Endothelial cell of umbilical vein (primary cell): Measurements from ENCODE around the gene TRDMT1. TPM values are rescaled to one million over a fixed set of nuclear protein-coding genes. Genes with fewer than 3 reads are reported as not detected.

Experiments
- BruUV-seq: library from RNA; stranded (reverse); fragments of 400-500 nt; replicated peaks from 2 replicates; lab custom pipeline; 2021; lab: Mats Ljungman, UMichigan
- CTCF ChIA-PET: fragments of 300-600, 350-600 bp; sonication (Branson Sonifier 250); formaldehyde crosslinking; loops from one replicate; lab custom pipeline; 2021; ENCODE audit warnings: antibody characterized with exemption, inconsistent platforms; lab: Charles Lee
- POLR2A ChIA-PET: fragments of 300-600, 350-600 bp; sonication (Branson Sonifier 250); formaldehyde crosslinking; loops from one replicate; lab custom pipeline; 2021; ENCODE audit warnings: antibody characterized with exemption, inconsistent platforms; lab: Charles Lee
- DNase-seq: peaks from one replicate; pipeline ENCODE4 v3.0.0-alpha.2; 2011; ENCODE audit warnings: low read depth, low spot score
- FAIRE-seq: peaks from 2 replicates; lab custom pipeline; 2011; peaks lifted over from hg19 to GRCh38; lab: Jason Lieb, UNC
- H2AFZ ChIP-seq: 2 replicates; pipeline ENCODE4 v1.6.0; 2012; ENCODE audit warnings: low read depth, low read length, control low read depth, inconsistent platforms
- H3K27ac ChIP-seq: 2 replicates; pipeline ENCODE4 v1.5.1; 2011; ENCODE audit warnings: low read depth, mild to moderate bottlenecking, control low read depth, low read length, moderate library complexity; ENCODE audit not compliant: insufficient read depth
- H3K27me3 ChIP-seq, 2 experiments: 2 replicates each; pipeline versions ENCODE4 v1.6.0 to v1.6.1; 2011; ENCODE audit warnings: low read length in 2 of 2, mixed read lengths in 1 of 2; ENCODE audit not compliant: control insufficient read depth in 2 of 2, insufficient read depth in 2 of 2
- H3K36me3 ChIP-seq, 2 experiments: 2 replicates in 1 of 2; 3 replicates in 1 of 2; pipeline ENCODE4 v1.5.1; 2011; ENCODE audit warnings: low read length in 2 of 2, mild to moderate bottlenecking in 1 of 2, moderate library complexity in 1 of 2; ENCODE audit not compliant: control insufficient read depth in 2 of 2, insufficient read depth in 2 of 2; ENCODE audit errors: extremely low read depth in 1 of 2
- H3K4me1 ChIP-seq: 3 replicates; pipeline ENCODE4 v1.5.1; 2011; ENCODE audit warnings: mild to moderate bottlenecking, low read length; ENCODE audit not compliant: control insufficient read depth, insufficient read depth; ENCODE audit errors: extremely low read depth
- H3K4me2 ChIP-seq: 2 replicates; pipeline ENCODE4 v1.6.1; 2011; ENCODE audit warnings: low read length, control low read depth, mixed read lengths; ENCODE audit not compliant: insufficient read depth
- H3K4me3 ChIP-seq, 3 experiments: fragments of 200-600 bp in 1 of 3; sonication (generic), shearing (Covaris generic) in 1 of 3; replicated peaks in 1 of 3; 2 replicates each; pipeline ENCODE4 v1.5.1; 2011 to 2016; ENCODE audit warnings: control low read depth in 3 of 3, low read length in 3 of 3, mild to moderate bottlenecking in 2 of 3, inconsistent platforms in 1 of 3, low read depth in 1 of 3, moderate library complexity in 1 of 3; ENCODE audit not compliant: insufficient read depth in 1 of 3
- H3K79me2 ChIP-seq: 2 replicates; pipeline ENCODE4 v1.6.0; 2012; ENCODE audit warnings: low read length, inconsistent platforms; ENCODE audit not compliant: control insufficient read depth, insufficient read depth
- H3K9ac ChIP-seq: replicated peaks from 2 replicates; pipeline ENCODE3; 2011; ENCODE audit warnings: low read length, control low read depth; ENCODE audit not compliant: insufficient read depth; ENCODE audit errors: extremely low read depth
- H3K9me1 ChIP-seq: replicated peaks from 3 replicates; pipeline ENCODE4 v1.6.0; 2011; ENCODE audit warnings: mild to moderate bottlenecking, low read length; ENCODE audit not compliant: control insufficient read depth, insufficient read depth; ENCODE audit errors: extremely low read depth
- H3K9me3 ChIP-seq: replicated peaks from 2 replicates; pipeline ENCODE4 v1.5.1; 2012; ENCODE audit warnings: low read length, inconsistent platforms; ENCODE audit not compliant: control insufficient read depth, insufficient read depth
- H4K20me1 ChIP-seq: replicated peaks from 2 replicates; pipeline ENCODE3; 2011; ENCODE audit warnings: mild to moderate bottlenecking, low read length; ENCODE audit not compliant: control insufficient read depth, insufficient read depth; ENCODE audit errors: extremely low read depth
- EZH2 ChIP-seq: IDR thresholded peaks from 2 replicates; pipeline ENCODE4 v1.6.1; 2012; ENCODE audit warnings: borderline replicate concordance, low read depth, mild to moderate bottlenecking, moderate library complexity, low read length, inconsistent platforms; ENCODE audit not compliant: severe bottlenecking
- FOS ChIP-seq: IDR thresholded peaks from 2 replicates; pipeline ENCODE4 v1.6.1; 2011; ENCODE audit warnings: mild to moderate bottlenecking, low read length, moderate library complexity, borderline replicate concordance; ENCODE audit not compliant: insufficient read depth
- GATA2 ChIP-seq: IDR thresholded peaks from 2 replicates; pipeline ENCODE4 v1.7.0; 2011; ENCODE audit warnings: low read depth, mild to moderate bottlenecking, moderate library complexity, mixed read lengths, low read length; ENCODE audit not compliant: insufficient read length, insufficient read depth
- JUN ChIP-seq: IDR thresholded peaks from 2 replicates; pipeline ENCODE4 v1.6.1; 2011; ENCODE audit warnings: borderline replicate concordance, low read depth; ENCODE audit not compliant: insufficient read length, insufficient read depth
- MYC ChIP-seq: IDR thresholded peaks from one replicate; pipeline ENCODE4 v1.6.1; 2011; ENCODE audit warnings: mild to moderate bottlenecking, low read depth, low read length
- POLR2A ChIP-seq: IDR thresholded peaks from 2 replicates; pipeline ENCODE4 v1.6.1; 2012; ENCODE audit warnings: low read depth, mild to moderate bottlenecking, control low read depth, low read length
- POLR2AphosphoS5 ChIP-seq: IDR thresholded peaks from 2 replicates; pipeline ENCODE4 v1.6.1; 2012; ENCODE audit warnings: low read depth, mild to moderate bottlenecking, control low read depth, low read length, moderate library complexity; ENCODE audit not compliant: insufficient read depth
- dilution Hi-C: fragments of 300-500 bp; cut with MboI; formaldehyde crosslinking; loops from one replicate; pipeline ENCODE4 v1.15.0; 2019; ENCODE audit warnings: low sequenced_read_pairs; ENCODE audit not compliant: extremely low pct_ligation_motif_present
- intact Hi-C: fragments of 100-400 bp; cut with micrococcal nuclease; formaldehyde crosslinking; loops from one replicate; pipeline ENCODE4 v1.10.0; 2022
- polyA plus RNA-seq, 4 experiments: library from polyadenylated mRNA; depleted of rRNA in 3 of 4; stranded (reverse) in 3 of 4; unstranded in 1 of 4; fragments of >200 nt; gene quantifications; 2 replicates each; pipeline versions ENCODE4 v1.2.1 to v1.2.3, GENCODE V29; 2011 to 2012; ENCODE audit warnings: missing spikeins in 1 of 4
- total RNA-seq: library from RNA; stranded (reverse); gene quantifications from 2 replicates; pipeline ENCODE4 v1.2.3, GENCODE V29; 2021
- TF ChIP-seq, protein P1 (sequence below): IDR thresholded peaks from 2 replicates; pipeline ENCODE4 v1.6.1; 2011; ENCODE audit not compliant: insufficient read depth, insufficient read length
- TF ChIP-seq, protein P2 (sequence below), 2 donors: IDR thresholded peaks; 1 replicate in 1 of 2; 2 replicates in 1 of 2; pipeline ENCODE4 v1.5.1; 2011; ENCODE audit warnings: low read length in 2 of 2, mild to moderate bottlenecking in 2 of 2, moderate library complexity in 2 of 2, control low read depth in 1 of 2, inconsistent platforms in 1 of 2, low read depth in 1 of 2; ENCODE audit not compliant: insufficient read depth in 1 of 2; ENCODE audit errors: extremely low read depth in 1 of 2

The TRDMT1 gene
- total and polyA plus RNA-seq, 2 donors (not counting 3 experiments of a cell fraction or from before 2014, with no cell fraction given): 10.0 to 12.3 TPM

DNA sequence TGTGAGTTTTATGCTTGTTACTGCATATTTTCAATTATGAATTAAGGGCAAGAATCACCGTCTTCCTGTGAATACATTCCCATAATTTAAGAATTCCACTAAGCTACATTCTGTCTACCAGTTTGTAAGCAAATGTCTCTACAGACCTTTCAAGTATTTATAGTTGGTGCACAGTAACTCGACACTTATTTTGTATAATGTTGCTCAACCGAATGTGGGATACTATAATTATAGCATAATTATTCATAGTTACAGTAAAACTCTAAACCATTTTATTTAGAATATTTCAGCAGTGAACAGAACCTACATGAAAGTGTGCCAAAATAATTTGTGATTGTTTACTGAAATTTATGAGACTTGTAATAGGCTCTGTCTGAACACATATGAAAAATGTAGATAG lies 54.6 kb downstream of the TRDMT1 start:
- Histone ChIP-seq H3K27me3 (no peaks in the 10 kb centered on the region), H3K4me1 (no peaks in the 10 kb centered on the region), H2AFZ (no peak overlapping the region), H3K27ac (no peak overlapping the region), H3K9me3 (no peaks in the 10 kb centered on the region), H3K4me3 (no peak overlapping the region), H3K36me3 (no peaks in the 10 kb centered on the region), H3K4me2 (no peak overlapping the region), H4K20me1 (no peaks in the 10 kb centered on the region), H3K9me1 (no peaks in the 10 kb centered on the region), H3K79me2 (no peaks in the 10 kb centered on the region), H3K9ac (no peak overlapping the region)
- no peak for TF ChIP-seq EZH2
- TF ChIP-seq JUN: no peak
- no peak for TF ChIP-seq FOS
- no peak for TF ChIP-seq GATA2
- no peak for TF ChIP-seq POLR2AphosphoS5
- TF ChIP-seq, protein P1, sequence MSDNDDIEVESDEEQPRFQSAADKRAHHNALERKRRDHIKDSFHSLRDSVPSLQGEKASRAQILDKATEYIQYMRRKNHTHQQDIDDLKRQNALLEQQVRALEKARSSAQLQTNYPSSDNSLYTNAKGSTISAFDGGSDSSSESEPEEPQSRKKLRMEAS: no peak
- no peak for TF ChIP-seq MYC
- TF ChIP-seq POLR2A: no peak
- TF ChIP-seq, protein P2, sequence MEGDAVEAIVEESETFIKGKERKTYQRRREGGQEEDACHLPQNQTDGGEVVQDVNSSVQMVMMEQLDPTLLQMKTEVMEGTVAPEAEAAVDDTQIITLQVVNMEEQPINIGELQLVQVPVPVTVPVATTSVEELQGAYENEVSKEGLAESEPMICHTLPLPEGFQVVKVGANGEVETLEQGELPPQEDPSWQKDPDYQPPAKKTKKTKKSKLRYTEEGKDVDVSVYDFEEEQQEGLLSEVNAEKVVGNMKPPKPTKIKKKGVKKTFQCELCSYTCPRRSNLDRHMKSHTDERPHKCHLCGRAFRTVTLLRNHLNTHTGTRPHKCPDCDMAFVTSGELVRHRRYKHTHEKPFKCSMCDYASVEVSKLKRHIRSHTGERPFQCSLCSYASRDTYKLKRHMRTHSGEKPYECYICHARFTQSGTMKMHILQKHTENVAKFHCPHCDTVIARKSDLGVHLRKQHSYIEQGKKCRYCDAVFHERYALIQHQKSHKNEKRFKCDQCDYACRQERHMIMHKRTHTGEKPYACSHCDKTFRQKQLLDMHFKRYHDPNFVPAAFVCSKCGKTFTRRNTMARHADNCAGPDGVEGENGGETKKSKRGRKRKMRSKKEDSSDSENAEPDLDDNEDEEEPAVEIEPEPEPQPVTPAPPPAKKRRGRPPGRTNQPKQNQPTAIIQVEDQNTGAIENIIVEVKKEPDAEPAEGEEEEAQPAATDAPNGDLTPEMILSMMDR (IDR thresholded peaks at IDR 0.05; ENCODE audit: extremely low read depth in 1 of 2, insufficient read depth in 1 of 2, low read depth in 1 of 2, low read length in 2 of 2): no peak
- FAIRE-seq: no peak
- POLR2A ChIA-PET: no interaction called here
- CTCF ChIA-PET: interaction anchor here (1.2 to 1.9 kb wide), 3 partner anchors 13 to 150 kb away, joined by 3 to 4 read pairs (median 3); no protein-coding TSS in a partner anchor
- no peak for DNase-seq
- no TSS peak for BruUV-seq
- intact Hi-C loops (no loop called here), dilution Hi-C loops (no loop called here)
